D721Med (cell line): ENCODE results near the gene SARDH.

ENCODE experiments used
- DNase-seq: peaks from one replicate; pipeline ENCODE4 v3.0.0; 2011; ENCODE audit warnings: low spot score; ENCODE audit not compliant: insufficient read length
- FAIRE-seq: peaks from 2 replicates; lab custom pipeline; 2011; peaks lifted over from hg19 to GRCh38; lab: Jason Lieb, UNC
- TF ChIP-seq, protein P1 (sequence below): IDR thresholded peaks from 2 replicates; pipeline ENCODE4 v1.5.1; 2012; ENCODE audit warnings: mild to moderate bottlenecking, control low read depth; ENCODE audit not compliant: insufficient read depth; ENCODE audit errors: missing control alignments

Gene SARDH, protein sequence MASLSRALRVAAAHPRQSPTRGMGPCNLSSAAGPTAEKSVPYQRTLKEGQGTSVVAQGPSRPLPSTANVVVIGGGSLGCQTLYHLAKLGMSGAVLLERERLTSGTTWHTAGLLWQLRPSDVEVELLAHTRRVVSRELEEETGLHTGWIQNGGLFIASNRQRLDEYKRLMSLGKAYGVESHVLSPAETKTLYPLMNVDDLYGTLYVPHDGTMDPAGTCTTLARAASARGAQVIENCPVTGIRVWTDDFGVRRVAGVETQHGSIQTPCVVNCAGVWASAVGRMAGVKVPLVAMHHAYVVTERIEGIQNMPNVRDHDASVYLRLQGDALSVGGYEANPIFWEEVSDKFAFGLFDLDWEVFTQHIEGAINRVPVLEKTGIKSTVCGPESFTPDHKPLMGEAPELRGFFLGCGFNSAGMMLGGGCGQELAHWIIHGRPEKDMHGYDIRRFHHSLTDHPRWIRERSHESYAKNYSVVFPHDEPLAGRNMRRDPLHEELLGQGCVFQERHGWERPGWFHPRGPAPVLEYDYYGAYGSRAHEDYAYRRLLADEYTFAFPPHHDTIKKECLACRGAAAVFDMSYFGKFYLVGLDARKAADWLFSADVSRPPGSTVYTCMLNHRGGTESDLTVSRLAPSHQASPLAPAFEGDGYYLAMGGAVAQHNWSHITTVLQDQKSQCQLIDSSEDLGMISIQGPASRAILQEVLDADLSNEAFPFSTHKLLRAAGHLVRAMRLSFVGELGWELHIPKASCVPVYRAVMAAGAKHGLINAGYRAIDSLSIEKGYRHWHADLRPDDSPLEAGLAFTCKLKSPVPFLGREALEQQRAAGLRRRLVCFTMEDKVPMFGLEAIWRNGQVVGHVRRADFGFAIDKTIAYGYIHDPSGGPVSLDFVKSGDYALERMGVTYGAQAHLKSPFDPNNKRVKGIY

DNA sequence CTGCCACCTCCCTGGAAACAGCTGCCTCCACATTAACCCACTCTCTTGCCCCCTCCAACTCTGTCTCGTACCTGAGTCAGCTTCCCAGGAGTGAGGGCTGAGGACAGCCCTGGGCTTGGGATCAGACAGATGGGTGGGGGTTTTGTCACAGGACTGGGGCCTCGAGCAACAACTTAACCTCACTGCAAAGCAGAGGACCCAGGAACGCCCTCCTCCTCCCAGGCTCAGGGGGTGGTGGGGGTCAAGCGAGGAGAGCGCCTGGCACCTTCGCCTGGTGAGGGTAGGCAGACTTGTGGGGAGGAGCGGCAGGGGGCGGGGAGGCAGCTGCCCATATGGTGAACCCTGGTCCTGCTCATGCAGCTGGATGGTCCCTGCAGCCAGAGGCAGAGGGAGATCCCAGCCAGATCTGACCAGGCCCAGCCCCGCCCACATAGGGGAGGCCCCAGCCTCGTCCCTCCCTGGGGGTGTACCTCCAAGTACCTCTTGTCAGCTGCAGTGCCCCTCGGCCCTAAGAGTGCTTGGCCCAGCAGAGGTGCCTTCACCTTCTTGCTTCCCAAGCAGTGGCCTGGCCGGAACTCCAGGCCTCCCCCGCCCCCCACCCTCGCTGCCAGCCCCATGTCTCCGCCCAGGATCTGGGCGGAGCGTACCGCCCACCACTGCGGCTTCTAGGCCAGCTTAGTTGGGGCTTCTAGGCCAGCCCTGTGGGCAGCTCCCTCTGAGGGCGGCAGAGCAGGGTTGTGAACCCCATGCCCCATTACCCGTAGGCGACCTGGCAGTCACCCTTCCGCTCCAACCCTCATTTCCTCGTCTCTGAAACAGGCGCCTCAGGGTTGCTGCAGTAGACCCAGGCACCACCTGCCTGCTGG lies at the start of gene SARDH:
Gene SARDH (minus strand): TSS at position 579 of the 866 bp plus-strand sequence. CDS start 4,179 bp downstream, outside the sequence.
- no peak for FAIRE-seq

DNA sequence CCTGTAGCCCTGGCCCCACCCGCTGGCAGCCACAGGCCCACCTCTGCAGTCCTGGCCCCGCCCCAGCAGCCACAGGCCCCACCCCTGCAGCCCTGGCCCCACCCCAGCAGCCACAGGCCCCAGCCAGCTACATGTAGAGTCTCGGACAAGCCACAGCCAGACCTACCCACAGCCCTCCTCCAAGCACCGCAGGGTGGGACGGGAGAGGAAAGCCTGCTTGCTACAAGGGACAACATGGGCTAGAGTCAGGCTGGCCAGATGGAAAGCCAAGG lies 49.5 kb upstream of the SARDH start:
- FAIRE-seq (no peak), DNase-seq (no peak)
- TF ChIP-seq, protein P1, sequence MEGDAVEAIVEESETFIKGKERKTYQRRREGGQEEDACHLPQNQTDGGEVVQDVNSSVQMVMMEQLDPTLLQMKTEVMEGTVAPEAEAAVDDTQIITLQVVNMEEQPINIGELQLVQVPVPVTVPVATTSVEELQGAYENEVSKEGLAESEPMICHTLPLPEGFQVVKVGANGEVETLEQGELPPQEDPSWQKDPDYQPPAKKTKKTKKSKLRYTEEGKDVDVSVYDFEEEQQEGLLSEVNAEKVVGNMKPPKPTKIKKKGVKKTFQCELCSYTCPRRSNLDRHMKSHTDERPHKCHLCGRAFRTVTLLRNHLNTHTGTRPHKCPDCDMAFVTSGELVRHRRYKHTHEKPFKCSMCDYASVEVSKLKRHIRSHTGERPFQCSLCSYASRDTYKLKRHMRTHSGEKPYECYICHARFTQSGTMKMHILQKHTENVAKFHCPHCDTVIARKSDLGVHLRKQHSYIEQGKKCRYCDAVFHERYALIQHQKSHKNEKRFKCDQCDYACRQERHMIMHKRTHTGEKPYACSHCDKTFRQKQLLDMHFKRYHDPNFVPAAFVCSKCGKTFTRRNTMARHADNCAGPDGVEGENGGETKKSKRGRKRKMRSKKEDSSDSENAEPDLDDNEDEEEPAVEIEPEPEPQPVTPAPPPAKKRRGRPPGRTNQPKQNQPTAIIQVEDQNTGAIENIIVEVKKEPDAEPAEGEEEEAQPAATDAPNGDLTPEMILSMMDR = no peak

More for the DNA sequence above, at the start of gene SARDH:
- peak; percentile 57 for DNase-seq
- TF ChIP-seq, protein P1 = no peak

DNA sequence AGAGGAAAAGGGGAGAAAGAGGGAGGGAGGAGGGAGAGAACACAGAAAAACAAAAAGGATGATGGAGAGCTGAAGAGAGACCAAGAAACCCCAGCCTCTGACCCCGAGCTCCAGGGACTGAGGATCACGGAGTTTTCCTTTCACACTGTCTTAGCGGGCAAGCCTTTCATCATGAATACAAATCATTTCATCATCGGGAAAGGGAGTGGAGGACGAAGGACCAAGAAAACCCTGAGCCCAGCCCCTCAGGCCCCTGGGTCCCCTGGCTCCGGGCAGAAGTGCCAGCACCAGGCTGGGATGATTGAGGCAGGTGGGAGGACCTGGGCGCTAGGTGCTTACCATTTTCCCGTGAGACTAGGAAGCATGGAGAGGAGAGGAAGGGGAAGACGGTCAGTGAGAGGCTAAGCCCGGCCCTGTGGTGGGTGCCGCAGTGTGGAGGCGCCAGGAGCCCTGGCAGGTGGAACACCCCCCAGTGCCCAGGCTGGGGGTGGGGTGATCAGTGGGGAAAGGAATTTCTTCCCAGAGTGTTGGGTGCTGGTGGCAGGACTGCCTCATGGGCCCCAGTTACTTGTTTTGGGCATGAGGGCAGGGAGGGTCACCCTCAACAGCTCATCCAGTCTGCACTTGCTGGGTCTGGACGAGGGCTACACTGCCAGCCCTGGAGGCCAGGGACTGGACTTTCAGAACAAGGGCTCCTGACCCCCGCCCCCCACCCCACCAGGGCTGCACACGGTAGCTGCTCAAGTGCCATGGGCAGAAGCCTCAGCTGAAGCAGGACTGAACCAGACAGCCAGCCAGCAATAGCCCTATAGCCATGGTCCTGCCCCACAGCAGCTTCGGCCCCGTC lies 49.0 kb upstream of the SARDH start:
- TF ChIP-seq, protein P1 = no peak
- DNase-seq (no peak), FAIRE-seq (no peak)

DNA sequence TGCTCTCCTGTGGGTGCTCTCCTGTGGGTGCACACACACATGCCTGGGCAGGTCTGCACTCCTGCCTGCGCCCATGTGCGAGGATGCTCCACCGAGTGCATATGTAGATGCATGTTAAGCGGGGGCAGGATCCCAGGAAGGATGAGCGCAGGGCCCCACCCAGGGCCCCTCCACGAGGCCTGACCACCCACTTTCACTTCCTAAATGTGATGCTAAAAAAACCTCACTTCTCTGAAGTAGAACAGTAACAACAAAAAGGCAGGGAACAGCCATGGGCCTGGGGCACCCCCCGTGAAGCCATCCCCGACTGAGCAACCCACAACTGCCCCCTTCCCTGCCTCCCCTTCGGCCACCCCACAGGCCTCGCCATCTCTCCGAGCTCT lies 48.2 kb upstream of the SARDH start:
- DNase-seq = no peak
- FAIRE-seq = no peak
- TF ChIP-seq, protein P1 = no peak

DNA sequence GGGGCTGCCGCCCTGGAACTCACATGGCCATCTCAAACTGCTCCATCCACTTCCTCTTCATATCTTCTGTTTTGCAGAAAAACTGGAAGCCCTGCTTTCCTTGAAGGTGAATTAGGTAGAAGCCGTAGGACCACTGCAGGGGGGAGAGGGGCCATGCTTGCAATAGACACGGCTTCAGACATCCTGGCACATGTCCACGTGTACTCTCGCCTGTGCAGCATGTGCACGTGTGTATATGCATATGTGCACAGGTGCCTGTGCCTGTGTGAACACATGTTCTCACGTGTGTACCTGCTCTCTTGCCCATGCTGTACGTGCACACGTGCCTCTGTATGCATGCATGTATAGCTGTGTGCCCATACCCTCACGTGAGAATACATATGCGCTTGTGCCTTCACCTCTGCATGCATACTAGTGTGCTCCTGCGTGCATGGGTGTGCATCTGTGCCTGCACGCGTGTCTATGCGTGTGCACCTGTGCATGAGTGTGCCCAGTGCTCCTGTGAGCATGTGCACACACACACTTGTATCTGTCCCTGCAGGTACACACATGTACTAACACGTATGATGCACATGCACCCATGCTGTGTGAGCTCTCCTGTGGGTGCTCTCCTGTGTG lies 47.7 kb upstream of the SARDH start:
- DNase-seq (no peak), FAIRE-seq (no peak)
- TF ChIP-seq, protein P1 = no peak
